K562 (cell line): Measurements from ENCODE around the gene CHL1. TPM values are rescaled to one million over a fixed set of nuclear protein-coding genes. Genes with fewer than 3 reads are reported as not detected.

ENCODE experiments used
- ATAC-seq: fragments of 200-7000 bp; cut with Tn5 transposase; 3 replicates; pipeline ENCODE4 v1.9.1; 2020; ENCODE audit warnings: moderate library complexity
- BruUV-seq: library from RNA; stranded (reverse); fragments of 400-500 nt; replicated peaks from 2 replicates; lab custom pipeline; 2021; lab: Mats Ljungman, UMichigan
- CTCF ChIA-PET: fragments of 300-600 bp; formaldehyde crosslinking; extraction: SDS; loops from one replicate; lab custom pipeline; 2021; ENCODE audit warnings: low intra/inter-chr PET ratio; lab: Yijun Ruan, JAX
- POLR2A ChIA-PET: fragments of 300-600, 350-650 bp; sonication (Branson Sonifier 250); formaldehyde crosslinking; extraction: SDS; loops from one replicate; lab custom pipeline; 2021; ENCODE audit warnings: antibody characterized with exemption, inconsistent platforms; lab: Yijun Ruan, JAX
- DNase-seq, 4 experiments: peaks; one replicate each; pipeline versions ENCODE4 v3.0.0 to v3.0.0-alpha.2; 2011 to 2018; ENCODE audit warnings: low spot score in 3 of 4, mixed read lengths in 3 of 4; ENCODE audit errors: extremely low read depth in 1 of 4
- FAIRE-seq: peaks from 2 replicates; lab custom pipeline; 2011; peaks lifted over from hg19 to GRCh38; lab: Jason Lieb, UNC
- H2AFZ ChIP-seq: 2 replicates; pipeline ENCODE4 v1.6.0; 2011; ENCODE audit warnings: low read depth, low read length, control low read depth, inconsistent platforms
- H3K27ac ChIP-seq: fragments of 200-600 bp; 3 replicates; pipeline ENCODE4 v1.8.0; 2011; ENCODE audit warnings: low read depth, mild to moderate bottlenecking, control low read depth, inconsistent platforms, low read length, moderate library complexity, mixed read lengths; ENCODE audit errors: extremely low read depth
- H3K27me3 ChIP-seq, 2 experiments: fragments of 300-600 bp in 1 of 2; 2 replicates in 1 of 2; 3 replicates in 1 of 2; pipeline versions ENCODE4 v1.6.0 to v1.8.0; 2011; ENCODE audit warnings: inconsistent platforms in 2 of 2, low read length in 2 of 2, mild to moderate bottlenecking in 1 of 2, mixed read lengths in 1 of 2, moderate library complexity in 1 of 2; ENCODE audit not compliant: control insufficient read depth in 2 of 2, insufficient read depth in 2 of 2
- H3K36me3 ChIP-seq: fragments of 300-600 bp; 3 replicates; pipeline ENCODE4 v1.8.0; 2011; ENCODE audit warnings: mild to moderate bottlenecking, low read length, inconsistent platforms; ENCODE audit not compliant: control insufficient read depth, insufficient read depth
- H3K4me1 ChIP-seq, 2 experiments: fragments of 200-600 bp in 1 of 2; replicated peaks in 1 of 2; 2 replicates in 1 of 2; 3 replicates in 1 of 2; pipeline versions ENCODE4 v1.5.1 to v1.8.0; 2011; ENCODE audit warnings: inconsistent platforms in 2 of 2, low read length in 2 of 2, mild to moderate bottlenecking in 1 of 2, mixed read lengths in 1 of 2, moderate library complexity in 1 of 2; ENCODE audit not compliant: control insufficient read depth in 2 of 2, insufficient read depth in 2 of 2
- H3K4me2 ChIP-seq: 2 replicates; pipeline ENCODE4 v1.6.1; 2011; ENCODE audit warnings: low read length, control low read depth, inconsistent platforms, mixed read lengths; ENCODE audit not compliant: insufficient read depth
- H3K4me3 ChIP-seq: fragments of 200-600 bp; sonication (generic), shearing (Covaris generic); 2 replicates; pipeline ENCODE4 v1.5.1; 2016; ENCODE audit warnings: control low read depth, inconsistent platforms
- H3K79me2 ChIP-seq: fragments of 200-600 bp; 3 replicates; pipeline ENCODE4 v1.8.0; 2011; ENCODE audit warnings: low read length, inconsistent platforms; ENCODE audit not compliant: control insufficient read depth, insufficient read depth
- H3K9ac ChIP-seq, 2 experiments: 2 replicates each; pipeline versions ENCODE4 v1.6.0 to v1.6.1; 2011; ENCODE audit warnings: low read depth in 2 of 2, low read length in 2 of 2, control low read depth in 1 of 2, inconsistent platforms in 1 of 2, mild to moderate bottlenecking in 1 of 2, mixed read lengths in 1 of 2; ENCODE audit not compliant: insufficient read depth in 1 of 2
- H3K9me1 ChIP-seq: one replicate; pipeline ENCODE4 v1.6.0; 2011; ENCODE audit warnings: inconsistent platforms, mild to moderate bottlenecking, low read length, moderate library complexity; ENCODE audit not compliant: control insufficient read depth, insufficient read depth
- H3K9me3 ChIP-seq: replicated peaks from 2 replicates; pipeline ENCODE4 v1.5.1; 2011; ENCODE audit warnings: low read depth, low read length, inconsistent platforms; ENCODE audit not compliant: control insufficient read depth, insufficient read depth
- H4K20me1 ChIP-seq: replicated peaks from 2 replicates; pipeline ENCODE4 v1.6.1; 2011; ENCODE audit warnings: low read length, inconsistent platforms, mixed read lengths; ENCODE audit not compliant: control insufficient read depth, insufficient read depth
- ASH1L ChIP-seq: fragments of 450-650 bp; IDR thresholded peaks from 2 replicates; pipeline ENCODE4 v1.6.1; 2018; ENCODE audit warnings: borderline replicate concordance, mild to moderate bottlenecking, low read depth; ENCODE audit not compliant: partially characterized antibody
- ESRRA ChIP-seq: fragments of 450-650 bp; IDR thresholded peaks from 2 replicates; pipeline ENCODE4 v1.6.1; 2014; ENCODE audit warnings: low read depth, mild to moderate bottlenecking, moderate library complexity, borderline replicate concordance
- FOXA1 ChIP-seq: fragments of 450-650 bp; IDR thresholded peaks from 2 replicates; pipeline ENCODE4 v1.6.1; 2016; ENCODE audit warnings: mild to moderate bottlenecking, borderline replicate concordance
- HMGN3 ChIP-seq: IDR thresholded peaks from 2 replicates; pipeline ENCODE4 v1.6.1; 2011; ENCODE audit warnings: borderline replicate concordance, low read depth, mild to moderate bottlenecking, mixed read lengths, low read length; ENCODE audit not compliant: insufficient read length; ENCODE audit errors: extremely low read depth
- MCM5 ChIP-seq: fragments of 450-650 bp; IDR thresholded peaks from 2 replicates; pipeline ENCODE4 v1.6.1; 2016; ENCODE audit warnings: low read depth
- NFRKB ChIP-seq: fragments of 450-650 bp; IDR thresholded peaks from 2 replicates; pipeline ENCODE4 v1.6.1; 2016; ENCODE audit warnings: low read depth
- SMAD3 ChIP-seq: fragments of 450-650 bp; formaldehyde crosslinking; conservative IDR thresholded peaks from 2 replicates; pipeline ENCODE4 v1.4.0; 2020; ENCODE audit warnings: mild to moderate bottlenecking
- TBL1XR1 ChIP-seq, 2 experiments: IDR thresholded peaks; 2 replicates each; pipeline ENCODE4 v1.6.1; 2012; ENCODE audit warnings: improper control_type of control experiment in 2 of 2, low read length in 2 of 2, mild to moderate bottlenecking in 1 of 2
- ZBTB8A ChIP-seq: fragments of 450-650 bp; IDR thresholded peaks from 2 replicates; pipeline ENCODE4 v1.6.1; 2018; ENCODE audit warnings: mild to moderate bottlenecking, moderate library complexity; ENCODE audit not compliant: partially characterized antibody
- ZKSCAN3 ChIP-seq: fragments of 250-450 bp; sonication (Bioruptor Pico); IDR thresholded peaks from 2 replicates; pipeline ENCODE4 v1.4.0; 2020
- ZNF121 ChIP-seq: sonication (generic); formaldehyde crosslinking; conservative IDR thresholded peaks from 2 replicates; pipeline ENCODE4 v1.8.0; 2022; ENCODE audit warnings: missing genetic modification reagents
- ZNF239 ChIP-seq: fragments of 250-450 bp; sonication (Bioruptor Pico); IDR thresholded peaks from 2 replicates; pipeline ENCODE4 v1.4.0; 2020; ENCODE audit warnings: mild to moderate bottlenecking
- ZNF282 ChIP-seq: sonication (generic); formaldehyde crosslinking; IDR thresholded peaks from 2 replicates; pipeline ENCODE4 v1.8.1; 2023; ENCODE audit warnings: missing genetic modification reagents
- ZNF778 ChIP-seq: fragments of 450-650 bp; formaldehyde crosslinking; IDR thresholded peaks from 2 replicates; pipeline ENCODE4 v1.4.0; 2020; ENCODE audit warnings: mild to moderate bottlenecking, moderate library complexity
- WGBS: fragments of 100-300 bp; shearing (Covaris generic); methylation state at CpG from one replicate; pipeline ENCODE4 v1.1.6; 2016; ENCODE audit warnings: low coverage, mixed read lengths; ENCODE audit not compliant: insufficient coverage; ENCODE audit errors: missing lambda C conversion rate; 5-methylcytosine and 5-hydroxymethylcytosine counted together
- in situ Hi-C: fragments of 300-500 bp; cut with MboI; formaldehyde crosslinking; loops from 4 replicates; pipeline ENCODE4 v1.15.0; 2018; ENCODE audit warnings: inconsistent platforms, mixed read lengths
- intact Hi-C: fragments of 100-400 bp; cut with micrococcal nuclease; formaldehyde crosslinking; loops from 2 replicates; pipeline ENCODE4 v1.14.2; 2022
- polyA plus RNA-seq, 8 experiments: library from polyadenylated mRNA; depleted of rRNA in 4 of 8; stranded (reverse) in 5 of 8; unstranded in 3 of 8; fragments of >200 nt; fragmentation: Nextera tagmentation in 2 of 8; fragmentation: Illumina TruSeq in 1 of 8; extraction: Ambion mirVana in 2 of 8; extraction: Trizol in 1 of 8; gene quantifications; 2 replicates each; pipeline versions ENCODE4 v1.2.1 to v1.2.3, GENCODE V29; 2011 to 2014; ENCODE audit warnings: inconsistent platforms in 1 of 8, missing spikeins in 1 of 8
- total RNA-seq, 7 experiments: library from RNA; depleted of rRNA in 6 of 7; stranded (reverse); fragments of >200 nt in 6 of 7; fragmentation: Illumina TruSeq in 2 of 7; extraction: Trizol in 2 of 7; gene quantifications; 2 replicates each; pipeline versions ENCODE4 v1.2.1 to v1.2.3, GENCODE V29; 2011 to 2021; ENCODE audit warnings: low replicate concordance in 1 of 7
- TF ChIP-seq, protein P1 (sequence below): fragments of 250-450 bp; sonication (Bioruptor Pico); IDR thresholded peaks from 2 replicates; pipeline ENCODE4 v1.4.0; 2020; ENCODE audit warnings: borderline replicate concordance
- TF ChIP-seq, protein P2 (sequence below): fragments of 450-650 bp; formaldehyde crosslinking; IDR thresholded peaks from 2 replicates; pipeline ENCODE4 v1.4.0; 2022; ENCODE audit warnings: mild to moderate bottlenecking, moderate library complexity
- TF ChIP-seq, protein P3 (sequence below): fragments of 450-650 bp; IDR thresholded peaks from 2 replicates; pipeline ENCODE4 v1.6.1; 2014; ENCODE audit warnings: low read depth, mild to moderate bottlenecking, moderate library complexity, borderline replicate concordance

CHL1 gene
- total and polyA plus RNA-seq, 9 of the 15 experiments (the other 6 are each of a cell fraction or from before 2014, with no cell fraction given), result 0.02 TPM; not detected in 8

DNA sequence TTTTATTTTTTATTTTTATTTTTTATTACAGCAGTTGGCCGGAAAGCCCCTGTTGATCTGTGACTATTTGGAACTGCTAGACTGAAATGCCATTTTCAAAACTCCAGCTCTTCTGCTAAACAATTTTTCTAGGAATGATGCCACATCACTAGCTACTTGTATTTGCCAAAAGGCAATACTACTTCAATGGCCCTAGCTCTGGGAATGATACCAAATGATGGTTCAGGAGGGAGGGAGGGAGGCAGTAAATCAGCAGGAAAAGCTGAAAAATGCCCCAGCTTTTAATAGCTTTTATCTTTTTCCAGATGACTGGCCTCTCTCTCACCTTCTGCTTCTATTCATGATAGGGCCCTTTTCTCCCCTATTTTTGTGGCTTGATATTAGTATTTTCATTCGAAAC is 2.6 kb upstream of the CHL1 start:
- Histone ChIP-seq H3K4me1 (no peaks in the 10 kb centered on the region; a peak in 1 of 5 replicates), H3K4me2 (no peak overlapping the region), H3K4me3 (no peak overlapping the region), H4K20me1 (no peaks in the 10 kb centered on the region), H3K9ac (no peak overlapping the region), H3K79me2 (no peaks in the 10 kb centered on the region), H3K9me1 (no peaks in the 10 kb centered on the region), H3K36me3 (no peaks in the 10 kb centered on the region), H3K27me3 (no peaks in the 10 kb centered on the region), H3K9me3 (no peaks in the 10 kb centered on the region), H2AFZ (no peak overlapping the region), H3K27ac (no peak overlapping the region)
- ATAC-seq (no peak), DNase-seq (no peak), FAIRE-seq (no peak)
- TF ChIP-seq ZNF239, result no peak
- TF ChIP-seq FOXA1, result no peak
- no peak for TF ChIP-seq ESRRA
- TF ChIP-seq ZBTB8A, result no peak
- no peak for TF ChIP-seq MCM5
- TF ChIP-seq SMAD3, result no peak
- TF ChIP-seq, protein P1, sequence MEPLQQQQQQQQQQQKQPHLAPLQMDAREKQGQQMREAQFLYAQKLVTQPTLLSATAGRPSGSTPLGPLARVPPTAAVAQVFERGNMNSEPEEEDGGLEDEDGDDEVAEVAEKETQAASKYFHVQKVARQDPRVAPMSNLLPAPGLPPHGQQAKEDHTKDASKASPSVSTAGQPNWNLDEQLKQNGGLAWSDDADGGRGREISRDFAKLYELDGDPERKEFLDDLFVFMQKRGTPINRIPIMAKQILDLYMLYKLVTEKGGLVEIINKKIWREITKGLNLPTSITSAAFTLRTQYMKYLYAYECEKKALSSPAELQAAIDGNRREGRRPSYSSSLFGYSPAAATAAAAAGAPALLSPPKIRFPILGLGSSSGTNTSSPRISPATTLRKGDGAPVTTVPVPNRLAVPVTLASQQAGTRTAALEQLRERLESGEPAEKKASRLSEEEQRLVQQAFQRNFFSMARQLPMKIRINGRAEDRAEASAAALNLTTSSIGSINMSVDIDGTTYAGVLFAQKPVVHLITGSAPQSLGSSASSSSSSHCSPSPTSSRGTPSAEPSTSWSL (CRISPR knock-in tag), result no peak
- TF ChIP-seq ZNF282, result no peak
- TF ChIP-seq TBL1XR1 (IDR thresholded peaks at IDR 0.05; ENCODE audit: low read length in 2 of 2), result no peak
- TF ChIP-seq ZNF121 (CRISPR knock-in tag), result no peak
- TF ChIP-seq, protein P2, sequence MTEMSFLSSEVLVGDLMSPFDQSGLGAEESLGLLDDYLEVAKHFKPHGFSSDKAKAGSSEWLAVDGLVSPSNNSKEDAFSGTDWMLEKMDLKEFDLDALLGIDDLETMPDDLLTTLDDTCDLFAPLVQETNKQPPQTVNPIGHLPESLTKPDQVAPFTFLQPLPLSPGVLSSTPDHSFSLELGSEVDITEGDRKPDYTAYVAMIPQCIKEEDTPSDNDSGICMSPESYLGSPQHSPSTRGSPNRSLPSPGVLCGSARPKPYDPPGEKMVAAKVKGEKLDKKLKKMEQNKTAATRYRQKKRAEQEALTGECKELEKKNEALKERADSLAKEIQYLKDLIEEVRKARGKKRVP (CRISPR knock-in tag), result no peak
- TF ChIP-seq HMGN3, result no peak
- no peak for TF ChIP-seq ASH1L
- TF ChIP-seq, protein P3, sequence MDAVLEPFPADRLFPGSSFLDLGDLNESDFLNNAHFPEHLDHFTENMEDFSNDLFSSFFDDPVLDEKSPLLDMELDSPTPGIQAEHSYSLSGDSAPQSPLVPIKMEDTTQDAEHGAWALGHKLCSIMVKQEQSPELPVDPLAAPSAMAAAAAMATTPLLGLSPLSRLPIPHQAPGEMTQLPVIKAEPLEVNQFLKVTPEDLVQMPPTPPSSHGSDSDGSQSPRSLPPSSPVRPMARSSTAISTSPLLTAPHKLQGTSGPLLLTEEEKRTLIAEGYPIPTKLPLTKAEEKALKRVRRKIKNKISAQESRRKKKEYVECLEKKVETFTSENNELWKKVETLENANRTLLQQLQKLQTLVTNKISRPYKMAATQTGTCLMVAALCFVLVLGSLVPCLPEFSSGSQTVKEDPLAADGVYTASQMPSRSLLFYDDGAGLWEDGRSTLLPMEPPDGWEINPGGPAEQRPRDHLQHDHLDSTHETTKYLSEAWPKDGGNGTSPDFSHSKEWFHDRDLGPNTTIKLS, result no peak
- TF ChIP-seq NFRKB, result no peak
- no peak for TF ChIP-seq ZNF778 (CRISPR knock-in tag)
- TF ChIP-seq ZKSCAN3 (CRISPR knock-in tag), result no peak
- in situ Hi-C loops, result no loop called here
- intact Hi-C loops, result no loop called here
- POLR2A ChIA-PET, result interaction anchor here (0.8 kb wide), 1 partner anchor 8 kb away, joined by 4 read pairs; no protein-coding TSS in a partner anchor
- WGBS, result 0% methylated on average over 2 of the region's 2 CpGs
- CTCF ChIA-PET, result no interaction called here
- BruUV-seq, result no TSS peak
